ENCODE results near the gene DDX60. TPM values are rescaled to one million over a fixed set of nuclear protein-coding genes. Genes with fewer than 3 reads are reported as not detected.

The DDX60 gene
- total RNA-seq = 10 to 100 TPM; 16.2 to 38.0 TPM

- Histone ChIP-seq H3K36me3 (no peaks in the 10 kb centered on the region), H3K27ac (peak within 1 kb of the TSS; percentile 80 to 94), H3K27me3 (replicated peaks; ENCODE audit: insufficient read depth) (no peaks in the 10 kb centered on the region), H3K4me3 (peak within 1 kb of the TSS; percentile 80), H3K4me1 (ENCODE audit: control insufficient read depth in 1 of 2, low read depth in 2 of 2) (peaks cover 6 to 21% of the 10 kb centered on the region in 2 donors), H3K9me3 (no peaks in the 10 kb centered on the region)
- DNase-seq (ENCODE audit: low spot score) (peak; percentile 25), ATAC-seq (ENCODE audit: insufficient number of reproducible peaks, low FRiP score, low read depth) (peak; percentile 87)
- TF ChIP-seq, protein P1, sequence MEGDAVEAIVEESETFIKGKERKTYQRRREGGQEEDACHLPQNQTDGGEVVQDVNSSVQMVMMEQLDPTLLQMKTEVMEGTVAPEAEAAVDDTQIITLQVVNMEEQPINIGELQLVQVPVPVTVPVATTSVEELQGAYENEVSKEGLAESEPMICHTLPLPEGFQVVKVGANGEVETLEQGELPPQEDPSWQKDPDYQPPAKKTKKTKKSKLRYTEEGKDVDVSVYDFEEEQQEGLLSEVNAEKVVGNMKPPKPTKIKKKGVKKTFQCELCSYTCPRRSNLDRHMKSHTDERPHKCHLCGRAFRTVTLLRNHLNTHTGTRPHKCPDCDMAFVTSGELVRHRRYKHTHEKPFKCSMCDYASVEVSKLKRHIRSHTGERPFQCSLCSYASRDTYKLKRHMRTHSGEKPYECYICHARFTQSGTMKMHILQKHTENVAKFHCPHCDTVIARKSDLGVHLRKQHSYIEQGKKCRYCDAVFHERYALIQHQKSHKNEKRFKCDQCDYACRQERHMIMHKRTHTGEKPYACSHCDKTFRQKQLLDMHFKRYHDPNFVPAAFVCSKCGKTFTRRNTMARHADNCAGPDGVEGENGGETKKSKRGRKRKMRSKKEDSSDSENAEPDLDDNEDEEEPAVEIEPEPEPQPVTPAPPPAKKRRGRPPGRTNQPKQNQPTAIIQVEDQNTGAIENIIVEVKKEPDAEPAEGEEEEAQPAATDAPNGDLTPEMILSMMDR (IDR thresholded peaks at IDR 0.05) = peak; percentile 43
Measured at GRCh38 chr4:168318266-168318895, at the start of gene DDX60. DDX60 (minus strand) TSS chr4:168318752; CDS start chr4:168311259, 7,493 bp downstream.

DNA sequence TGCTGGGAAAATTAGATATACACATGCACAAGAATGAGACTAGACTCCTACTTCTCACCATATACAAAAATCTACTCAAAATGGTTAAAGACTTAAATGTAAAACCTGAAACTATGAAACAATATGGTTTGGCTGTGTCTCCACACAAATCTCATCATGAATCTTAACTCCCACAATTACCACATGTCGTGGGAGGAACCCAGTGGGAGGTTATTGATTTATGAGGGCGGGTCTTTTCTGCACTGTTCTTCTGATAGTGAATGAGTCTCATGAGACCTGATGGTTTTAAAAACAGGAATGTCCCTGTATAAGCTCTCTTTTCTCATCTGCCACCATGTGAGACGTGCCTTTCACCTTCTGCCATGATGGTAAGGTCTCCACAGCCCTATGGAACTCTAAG is 48.5 kb upstream of the DDX60 start:
- H3K9me3 ChIP-seq = no peaks in the 10 kb centered on the region
- no peaks in the 10 kb centered on the region for H3K4me1 ChIP-seq (ENCODE audit: control insufficient read depth in 1 of 2, low read depth in 2 of 2)
- ATAC-seq (ENCODE audit: insufficient number of reproducible peaks, low FRiP score, low read depth) (no peak), DNase-seq (ENCODE audit: low spot score) (no peak)
- H3K4me3 ChIP-seq = no peak overlapping the region
- no peak overlapping the region for H3K27ac ChIP-seq
- TF ChIP-seq, protein P1 (IDR thresholded peaks at IDR 0.05) = no peak
- peaks cover 6% of the 10 kb centered on the region for H3K36me3 ChIP-seq
- H3K27me3 ChIP-seq (replicated peaks; ENCODE audit: insufficient read depth) = no peaks in the 10 kb centered on the region

DNA sequence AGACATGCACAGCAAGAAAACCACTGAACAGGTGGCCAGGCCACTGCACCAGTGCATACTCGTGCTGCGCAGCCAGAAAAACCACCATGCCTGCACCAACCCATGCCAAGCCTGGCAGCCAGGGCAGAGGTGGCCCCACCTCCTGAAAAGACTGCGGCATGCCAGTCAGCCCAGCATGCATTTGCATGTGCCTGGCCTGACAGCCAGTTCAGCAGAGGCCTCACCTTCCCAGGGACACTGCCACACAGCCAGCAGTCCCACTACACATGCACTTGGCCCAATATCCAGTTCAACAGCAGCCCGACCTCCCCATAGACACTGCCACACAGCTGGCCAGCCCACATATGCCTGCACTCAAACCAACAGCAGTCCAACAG is 43.5 kb upstream of the DDX60 start:
- TF ChIP-seq, protein P1 (IDR thresholded peaks at IDR 0.05) = no peak
- H3K27ac ChIP-seq = no peak overlapping the region
- no peaks in the 10 kb centered on the region for H3K27me3 ChIP-seq (replicated peaks; ENCODE audit: insufficient read depth)
- no peak for ATAC-seq (ENCODE audit: insufficient number of reproducible peaks, low FRiP score, low read depth)
- no peak for DNase-seq (ENCODE audit: low spot score)
- H3K9me3 ChIP-seq = no peaks in the 10 kb centered on the region
- no peaks in the 10 kb centered on the region for H3K4me1 ChIP-seq (ENCODE audit: control insufficient read depth in 1 of 2, low read depth in 2 of 2)
- H3K4me3 ChIP-seq = no peak overlapping the region
- H3K36me3 ChIP-seq = no peaks in the 10 kb centered on the region

DNA sequence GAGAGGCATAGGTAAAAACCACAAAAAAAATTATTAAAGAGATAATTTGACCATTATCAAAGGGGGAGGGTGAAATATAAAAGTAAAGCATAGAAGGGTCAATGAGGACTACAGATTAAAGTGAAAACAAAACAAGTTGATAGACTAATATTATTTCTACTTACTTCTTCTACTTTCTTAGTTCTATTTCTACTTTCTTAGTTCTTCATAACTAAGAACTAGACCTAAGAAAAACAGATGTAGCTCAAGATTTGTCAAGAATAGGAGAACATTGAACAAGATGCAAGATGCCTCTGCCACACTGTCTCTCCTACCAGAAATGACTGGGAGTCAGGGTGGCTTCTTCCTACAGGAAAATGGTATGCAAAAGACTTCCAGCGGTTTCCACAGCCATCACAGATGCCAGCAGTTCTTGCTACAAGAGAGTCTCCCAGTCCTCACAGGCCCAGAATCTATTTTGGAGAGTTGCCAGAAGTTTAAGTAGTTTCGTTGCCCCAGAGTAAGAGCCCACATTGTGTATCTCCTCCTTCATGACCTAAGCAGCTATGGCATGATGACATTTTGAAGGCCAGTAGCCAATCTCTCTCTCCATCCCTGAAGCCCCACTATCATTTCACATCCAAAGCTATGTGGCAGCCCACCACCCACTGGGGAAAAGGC is 42.9 kb upstream of the DDX60 start:
- Histone ChIP-seq H3K4me1 (ENCODE audit: control insufficient read depth in 1 of 2, low read depth in 2 of 2) (no peaks in the 10 kb centered on the region), H3K27ac (no peak overlapping the region), H3K36me3 (no peaks in the 10 kb centered on the region), H3K9me3 (no peaks in the 10 kb centered on the region), H3K27me3 (replicated peaks; ENCODE audit: insufficient read depth) (no peaks in the 10 kb centered on the region), H3K4me3 (no peak overlapping the region)
- ATAC-seq (ENCODE audit: insufficient number of reproducible peaks, low FRiP score, low read depth) (no peak), DNase-seq (ENCODE audit: low spot score) (no peak)
- TF ChIP-seq, protein P1 (IDR thresholded peaks at IDR 0.05) = no peak

- no peak for ATAC-seq (ENCODE audit: insufficient number of reproducible peaks, low FRiP score, low read depth)
- no peaks in the 10 kb centered on the region for H3K9me3 ChIP-seq
- H3K4me3 ChIP-seq = no peak overlapping the region
- no peaks in the 10 kb centered on the region for H3K4me1 ChIP-seq (ENCODE audit: control insufficient read depth in 1 of 2, low read depth in 2 of 2)
- TF ChIP-seq, protein P1 (IDR thresholded peaks at IDR 0.05) = no peak
- H3K36me3 ChIP-seq = no peaks in the 10 kb centered on the region
- H3K27me3 ChIP-seq (replicated peaks; ENCODE audit: insufficient read depth) = no peaks in the 10 kb centered on the region
- no peak for DNase-seq (ENCODE audit: low spot score)
- no peak overlapping the region for H3K27ac ChIP-seq
Measured at GRCh38 chr4:168360271-168360670, 41.7 kb upstream of the DDX60 start.

Data from thoracic aorta (tissue), 2 donors.